ENCODE data around the gene COPG2.

The COPG2 gene, protein sequence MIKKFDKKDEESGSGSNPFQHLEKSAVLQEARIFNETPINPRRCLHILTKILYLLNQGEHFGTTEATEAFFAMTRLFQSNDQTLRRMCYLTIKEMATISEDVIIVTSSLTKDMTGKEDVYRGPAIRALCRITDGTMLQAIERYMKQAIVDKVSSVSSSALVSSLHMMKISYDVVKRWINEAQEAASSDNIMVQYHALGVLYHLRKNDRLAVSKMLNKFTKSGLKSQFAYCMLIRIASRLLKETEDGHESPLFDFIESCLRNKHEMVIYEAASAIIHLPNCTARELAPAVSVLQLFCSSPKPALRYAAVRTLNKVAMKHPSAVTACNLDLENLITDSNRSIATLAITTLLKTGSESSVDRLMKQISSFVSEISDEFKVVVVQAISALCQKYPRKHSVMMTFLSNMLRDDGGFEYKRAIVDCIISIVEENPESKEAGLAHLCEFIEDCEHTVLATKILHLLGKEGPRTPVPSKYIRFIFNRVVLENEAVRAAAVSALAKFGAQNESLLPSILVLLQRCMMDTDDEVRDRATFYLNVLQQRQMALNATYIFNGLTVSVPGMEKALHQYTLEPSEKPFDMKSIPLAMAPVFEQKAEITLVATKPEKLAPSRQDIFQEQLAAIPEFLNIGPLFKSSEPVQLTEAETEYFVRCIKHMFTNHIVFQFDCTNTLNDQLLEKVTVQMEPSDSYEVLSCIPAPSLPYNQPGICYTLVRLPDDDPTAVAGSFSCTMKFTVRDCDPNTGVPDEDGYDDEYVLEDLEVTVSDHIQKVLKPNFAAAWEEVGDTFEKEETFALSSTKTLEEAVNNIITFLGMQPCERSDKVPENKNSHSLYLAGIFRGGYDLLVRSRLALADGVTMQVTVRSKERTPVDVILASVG

DNA sequence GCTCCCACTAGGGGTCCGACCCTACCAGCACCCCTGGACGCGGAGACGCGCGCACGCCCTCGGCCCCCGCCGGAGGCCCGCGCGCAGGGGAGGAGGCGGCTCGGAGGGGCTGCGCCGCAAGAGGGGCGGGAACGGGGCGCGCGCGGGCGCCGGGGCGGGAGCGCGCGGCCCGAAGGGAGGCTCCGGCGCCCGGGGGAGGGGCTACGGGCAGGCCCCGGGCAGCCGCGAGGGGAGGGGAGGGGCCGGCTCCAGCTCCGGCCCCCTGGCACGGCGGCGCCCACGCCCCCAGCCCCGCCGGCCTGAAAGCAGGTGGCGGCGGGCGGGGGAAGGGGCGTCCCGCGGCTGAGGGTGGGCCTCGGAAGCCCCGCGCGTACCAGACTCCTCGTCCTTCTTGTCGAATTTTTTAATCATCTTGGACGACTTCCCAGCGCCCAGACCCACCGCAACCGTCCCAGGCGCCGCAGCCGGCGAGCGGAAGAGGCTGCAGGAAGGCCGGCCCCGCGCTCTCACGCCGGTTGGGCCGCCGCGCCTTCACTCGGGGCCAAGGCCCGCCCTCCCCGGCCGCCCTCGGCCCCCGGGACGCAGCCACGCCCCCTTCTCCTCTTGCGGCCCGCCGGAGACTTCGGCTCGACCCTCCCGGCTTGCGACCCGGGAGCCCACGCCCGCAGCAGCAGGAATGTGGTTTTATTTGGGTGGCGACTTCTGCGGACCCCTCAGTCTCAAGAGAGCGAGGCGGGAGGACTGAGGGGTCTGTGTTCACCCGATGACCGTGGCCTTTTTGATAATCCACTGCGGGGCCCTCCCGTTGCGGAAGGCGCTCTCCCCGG, at the start of gene COPG2:
COPG2 (minus strand) TSS at position 491 of the 827 bp plus-strand sequence; CDS start at position 411, 80 bp downstream.
- peak; percentile 53 for TF ChIP-seq CTCF (IDR thresholded peaks at IDR 0.05)
- Histone ChIP-seq H3K4me1 (ENCODE audit: control insufficient read depth in 1 of 2, insufficient read depth in 1 of 2, low read depth in 1 of 2, low read length in 1 of 2) (peaks cover 16 to 20% of the 10 kb centered on the region in 2 experiments), H3K27me3 (no peaks in the 10 kb centered on the region), H3K9me3 (no peaks in the 10 kb centered on the region), H3K27ac (peak within 1 kb of the TSS; percentile 75), H3K36me3 (no peaks in the 10 kb centered on the region), H3K4me3 (ENCODE audit: low read depth in 1 of 2, low read length in 1 of 2) (peak within 1 kb of the TSS; percentile 82 to 85)

DNA sequence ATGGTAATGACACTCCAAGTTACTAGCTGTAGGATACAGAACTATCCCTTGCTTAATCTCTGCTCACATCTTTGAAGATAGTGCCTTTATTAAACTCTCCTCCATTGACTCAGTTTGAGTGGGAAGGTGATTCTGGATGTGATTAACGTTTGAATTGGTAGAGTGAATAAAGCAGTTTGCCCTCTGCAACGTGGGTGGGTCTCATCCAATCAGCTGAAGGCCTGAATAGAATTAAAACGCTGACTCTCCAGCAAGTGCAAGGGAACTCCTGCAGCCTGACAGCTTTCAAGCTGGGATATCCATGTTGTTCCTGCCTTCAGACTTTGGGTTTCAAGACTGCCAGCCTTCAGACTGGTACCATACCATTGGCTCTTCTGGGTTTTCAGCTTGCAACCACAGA, 43.9 kb upstream of the COPG2 start:
- Histone ChIP-seq H3K27ac (no peak overlapping the region), H3K9me3 (no peaks in the 10 kb centered on the region), H3K27me3 (peaks cover 23% of the 10 kb centered on the region), H3K4me3 (ENCODE audit: low read depth in 1 of 2, low read length in 1 of 2) (no peak overlapping the region), H3K36me3 (no peaks in the 10 kb centered on the region), H3K4me1 (ENCODE audit: control insufficient read depth in 1 of 2, insufficient read depth in 1 of 2, low read depth in 1 of 2, low read length in 1 of 2) (no peaks in the 10 kb centered on the region)
- no peak for TF ChIP-seq CTCF (IDR thresholded peaks at IDR 0.05)

DNA sequence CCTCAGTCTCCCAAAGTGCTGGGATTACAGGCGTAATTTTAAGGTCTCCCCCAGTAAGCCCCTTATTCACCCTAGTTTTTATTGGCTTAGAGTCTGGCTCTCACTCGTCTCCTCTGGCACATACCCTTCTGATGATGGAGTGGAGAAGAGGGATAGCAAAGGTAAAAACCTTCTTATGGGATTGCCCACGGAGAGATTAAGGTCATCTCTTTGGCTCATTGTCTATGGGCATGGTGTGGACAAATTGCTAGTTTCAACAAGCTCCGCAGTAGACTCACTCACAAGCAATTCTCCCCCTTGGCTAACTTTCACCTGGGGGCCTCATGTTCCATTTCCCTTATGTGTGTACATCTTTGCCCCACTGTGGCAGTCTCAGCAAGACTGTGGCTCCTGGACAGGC, 40.2 kb upstream of the COPG2 start:
- Histone ChIP-seq H3K27me3 (peaks cover 5% of the 10 kb centered on the region), H3K9me3 (no peaks in the 10 kb centered on the region), H3K27ac (no peak overlapping the region), H3K4me3 (ENCODE audit: low read depth in 1 of 2, low read length in 1 of 2) (no peak overlapping the region), H3K4me1 (ENCODE audit: control insufficient read depth in 1 of 2, insufficient read depth in 1 of 2, low read depth in 1 of 2, low read length in 1 of 2) (peaks cover 0 to 4% of the 10 kb centered on the region in 2 experiments), H3K36me3 (no peaks in the 10 kb centered on the region)
- no peak for TF ChIP-seq CTCF (IDR thresholded peaks at IDR 0.05)

GRCh38 chr7:130708001-130708400, 39.5 kb upstream of the COPG2 start:
- no peaks in the 10 kb centered on the region for H3K9me3 ChIP-seq
- H3K27ac ChIP-seq = no peak overlapping the region
- H3K27me3 ChIP-seq = peaks cover 5% of the 10 kb centered on the region
- TF ChIP-seq CTCF (IDR thresholded peaks at IDR 0.05) = no peak
- H3K36me3 ChIP-seq = no peaks in the 10 kb centered on the region
- no peak overlapping the region for H3K4me3 ChIP-seq (ENCODE audit: low read depth in 1 of 2, low read length in 1 of 2)
- peaks cover 0 to 4% of the 10 kb centered on the region in 2 experiments for H3K4me1 ChIP-seq (ENCODE audit: control insufficient read depth in 1 of 2, insufficient read depth in 1 of 2, low read depth in 1 of 2, low read length in 1 of 2)

DNA sequence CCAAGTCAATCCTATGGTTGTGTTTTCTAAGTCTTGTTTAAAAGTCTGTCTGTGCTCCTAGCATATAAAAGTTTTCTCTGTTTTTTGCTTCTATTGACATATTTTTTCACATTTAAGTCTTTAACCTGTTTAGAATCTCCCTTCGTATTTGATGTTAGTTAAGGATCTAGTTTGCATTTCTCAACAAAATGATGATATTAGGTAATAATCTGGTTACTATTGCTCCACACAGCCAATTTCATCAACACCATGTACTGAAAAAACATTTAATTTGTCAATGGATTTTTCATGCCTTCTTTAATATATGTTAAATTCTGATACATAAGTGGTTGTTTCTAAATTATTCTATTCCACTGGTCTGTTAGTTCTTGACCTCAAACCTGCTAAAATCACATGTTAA, 35.3 kb upstream of the COPG2 start:
- no peak for TF ChIP-seq CTCF (IDR thresholded peaks at IDR 0.05)
- H3K4me1 ChIP-seq (ENCODE audit: control insufficient read depth in 1 of 2, insufficient read depth in 1 of 2, low read depth in 1 of 2, low read length in 1 of 2) = peaks cover 0 to 4% of the 10 kb centered on the region in 2 experiments
- no peaks in the 10 kb centered on the region for H3K36me3 ChIP-seq
- H3K4me3 ChIP-seq (ENCODE audit: low read depth in 1 of 2, low read length in 1 of 2) = no peak overlapping the region
- no peaks in the 10 kb centered on the region for H3K9me3 ChIP-seq
- H3K27ac ChIP-seq = no peak overlapping the region
- no peaks in the 10 kb centered on the region for H3K27me3 ChIP-seq
